ENCODE measurements around the gene TLR5.
"Not testable (repeated sequence)": the region's sequence is repeated elsewhere in the genome, so short reads cannot be mapped to it uniquely, and the experiment has no call there.

TLR5 gene

GRCh38 chr1:223142795-223143536 lies at the start of gene TLR5:
TLR5 (minus strand) TSS chr1:223143248; CDS start chr1:223113031, 30,217 bp downstream.
- DNase-seq: peak; percentile 90

GRCh38 chr1:223189903-223190724 lies 47.1 kb upstream of the TLR5 start:
- peak; percentile 53 for DNase-seq

- DNase-seq: no peak
Measured at GRCh38 chr1:223189525-223189902, 46.5 kb upstream of the TLR5 start.

GRCh38 chr1:223188618-223189356 lies 45.7 kb upstream of the TLR5 start:
- no peak for DNase-seq

- DNase-seq: no peak
Measured at GRCh38 chr1:223186800-223187199, 43.8 kb upstream of the TLR5 start.

- no peak for DNase-seq
Measured at GRCh38 chr1:223183268-223183862, 40.3 kb upstream of the TLR5 start.

GRCh38 chr1:223180731-223181321 lies 37.8 kb upstream of the TLR5 start:
- DNase-seq: no peak

- no peak for DNase-seq
Measured at GRCh38 chr1:223179786-223180185, 36.7 kb upstream of the TLR5 start.

GRCh38 chr1:223179280-223179679 lies 36.2 kb upstream of the TLR5 start:
- no peak for DNase-seq

GRCh38 chr1:223177681-223178080 lies 34.6 kb upstream of the TLR5 start:
- DNase-seq: no peak

- DNase-seq: no peak
Measured at GRCh38 chr1:223176437-223176836, 33.4 kb upstream of the TLR5 start.

- no peak for DNase-seq
Measured at GRCh38 chr1:223175633-223176032, 32.6 kb upstream of the TLR5 start.

GRCh38 chr1:223175032-223175431 lies 32.0 kb upstream of the TLR5 start:
- DNase-seq: no peak

GRCh38 chr1:223169458-223169857 lies 26.4 kb upstream of the TLR5 start:
- not testable (repeated sequence) for DNase-seq

- DNase-seq: no peak
Measured at GRCh38 chr1:223161321-223161720, 18.3 kb upstream of the TLR5 start.

- DNase-seq: no peak
Measured at GRCh38 chr1:223156343-223156742, 13.3 kb upstream of the TLR5 start.

GRCh38 chr1:223155153-223155552 lies 12.1 kb upstream of the TLR5 start:
- DNase-seq: no peak

- no peak for DNase-seq
Measured at GRCh38 chr1:223153177-223154119, 10.4 kb upstream of the TLR5 start.

GRCh38 chr1:223152399-223152798 lies 9.4 kb upstream of the TLR5 start:
- no peak for DNase-seq

- no peak for DNase-seq
Measured at GRCh38 chr1:223150443-223150842, 7.4 kb upstream of the TLR5 start.

- DNase-seq: no peak
Measured at GRCh38 chr1:223147873-223148272, 4.8 kb upstream of the TLR5 start.

- DNase-seq: no peak
Measured at GRCh38 chr1:223147409-223147808, 4.4 kb upstream of the TLR5 start.

All from stimulated activated CD4-positive, alpha-beta T cell treated with anti-CD3 and anti-CD28 coated beads, Interleukin-12 subunit alpha, Interleukin-12 subunit beta, amount 100 ng/mL, for 4 hours (primary cell).